SK-N-SH (cell line): ENCODE results near the gene TAF5L. TPM values are rescaled to one million over a fixed set of nuclear protein-coding genes. Genes with fewer than 3 reads are reported as not detected.

Experiments used
- CTCF ChIA-PET: fragments of 300-600, 350-600 bp; formaldehyde crosslinking; extraction: SDS; loops from one replicate; lab custom pipeline; 2021; lab: Yijun Ruan, JAX
- POLR2A ChIA-PET: fragments of 350-600 bp; sonication (Branson Sonifier 250); formaldehyde crosslinking; extraction: SDS; loops from one replicate; lab custom pipeline; 2020; ENCODE audit warnings: antibody characterized with exemption, inconsistent platforms; lab: Yijun Ruan, JAX
- DNase-seq: peaks from one replicate; pipeline ENCODE4 v3.0.0; 2012
- H2AFZ ChIP-seq: fragments of 200-600 bp; sonication (generic); 2 replicates; pipeline ENCODE4 v1.8.1; 2016; ENCODE audit warnings: antibody characterized with exemption, mild to moderate bottlenecking, low read depth
- H3F3A ChIP-seq: fragments of 200-600 bp; sonication (generic); replicated peaks from 2 replicates; pipeline ENCODE3; 2016; ENCODE audit warnings: antibody characterized with exemption, mild to moderate bottlenecking; ENCODE audit not compliant: insufficient read depth
- H3K27ac ChIP-seq, 2 experiments: fragments of 200-500 bp in 1 of 2; fragments of 200-600 bp in 1 of 2; sonication (Bioruptor generic) in 1 of 2; sonication (generic), shearing (Covaris generic) in 1 of 2; 2 replicates each; pipeline versions ENCODE4 v1.5.1 to v1.6.1; 2014 to 2016; ENCODE audit warnings: low read depth in 2 of 2, inconsistent platforms in 1 of 2, low read length in 1 of 2, mild to moderate bottlenecking in 1 of 2, mixed read lengths in 1 of 2
- H3K27me3 ChIP-seq: fragments of 200-600 bp; sonication (generic), shearing (Covaris generic); 2 replicates; pipeline ENCODE4 v1.6.1; 2016; ENCODE audit warnings: mixed run types; ENCODE audit not compliant: insufficient read depth
- H3K36me3 ChIP-seq, 2 experiments: fragments of 200-500 bp in 1 of 2; fragments of 200-600 bp in 1 of 2; sonication (Bioruptor generic) in 1 of 2; sonication (generic) in 1 of 2; replicated peaks in 1 of 2; 2 replicates each; pipeline versions ENCODE3 to v1.5.1; 2014 to 2016; ENCODE audit warnings: low read length in 1 of 2, mild to moderate bottlenecking in 1 of 2; ENCODE audit not compliant: insufficient read depth in 2 of 2, control insufficient read depth in 1 of 2
- H3K4me1 ChIP-seq, 2 experiments: fragments of 200-500 bp in 1 of 2; fragments of 200-600 bp in 1 of 2; sonication (Bioruptor generic) in 1 of 2; sonication (generic), shearing (Covaris generic) in 1 of 2; 2 replicates each; pipeline versions ENCODE4 v1.5.1 to v1.6.1; 2014 to 2016; ENCODE audit warnings: low read depth in 1 of 2, low read length in 1 of 2, mixed run types in 1 of 2; ENCODE audit not compliant: insufficient read depth in 2 of 2, control insufficient read depth in 1 of 2
- H3K4me2 ChIP-seq: fragments of 200-600 bp; sonication (generic), shearing (Covaris generic); 2 replicates; pipeline ENCODE4 v1.6.1; 2017; ENCODE audit warnings: mixed run types
- H3K4me3 ChIP-seq, 2 experiments: fragments of 200-500 bp in 1 of 2; fragments of 200-600 bp in 1 of 2; sonication (Bioruptor generic) in 1 of 2; sonication (generic), shearing (Covaris generic) in 1 of 2; 2 replicates each; pipeline versions ENCODE4 v1.5.1 to v1.8.1; 2014 to 2016; ENCODE audit warnings: low read depth in 2 of 2, inconsistent platforms in 1 of 2, low read length in 1 of 2, mild to moderate bottlenecking in 1 of 2, mixed read lengths in 1 of 2, moderate library complexity in 1 of 2
- H3K79me2 ChIP-seq: fragments of 200-600 bp; sonication (generic); 2 replicates; pipeline ENCODE4 v1.8.1; 2017; ENCODE audit warnings: mild to moderate bottlenecking; ENCODE audit not compliant: insufficient read depth
- H3K9ac ChIP-seq: fragments of 200-600 bp; sonication (generic); 2 replicates; pipeline ENCODE4 v1.6.1; 2017; ENCODE audit warnings: mixed run types
- H3K9me2 ChIP-seq: fragments of 200-600 bp; sonication (generic); 2 replicates; pipeline ENCODE4 v1.6.1; 2017; ENCODE audit warnings: mixed run types
- H3K9me3 ChIP-seq: fragments of 200-600 bp; sonication (generic); 2 replicates; pipeline ENCODE4 v1.6.1; 2017; ENCODE audit warnings: mixed run types, mild to moderate bottlenecking, moderate library complexity
- H4K20me1 ChIP-seq: fragments of 200-600 bp; sonication (generic); 2 replicates; pipeline ENCODE4 v1.6.1; 2017; ENCODE audit warnings: mild to moderate bottlenecking, mixed run types; ENCODE audit not compliant: insufficient read depth
- EP300 ChIP-seq, 2 experiments: IDR thresholded peaks; 2 replicates each; pipeline versions ENCODE4 v1.4.0 to v1.6.1; 2012; ENCODE audit warnings: borderline replicate concordance in 1 of 2, low read depth in 1 of 2, low read length in 1 of 2
- EZH2phosphoT487 ChIP-seq: fragments of 200-600 bp; sonication (generic); IDR thresholded peaks from 2 replicates; pipeline ENCODE4 v1.6.1; 2017; ENCODE audit warnings: low read depth, mixed run types, mild to moderate bottlenecking, antibody characterized with exemption, moderate library complexity, borderline replicate concordance
- FOXJ3 ChIP-seq: sonication (generic); formaldehyde crosslinking; IDR thresholded peaks from 2 replicates; pipeline ENCODE4 v1.5.1; 2020; ENCODE audit warnings: mild to moderate bottlenecking, missing genetic modification reagents
- GABPA ChIP-seq: IDR thresholded peaks from 2 replicates; pipeline ENCODE4 v1.4.0; 2012; ENCODE audit warnings: low read depth, mild to moderate bottlenecking
- JUND ChIP-seq: IDR thresholded peaks from 2 replicates; pipeline ENCODE4 v1.4.0; 2012
- MAX ChIP-seq: IDR thresholded peaks from 2 replicates; pipeline ENCODE4 v1.4.0; 2012; ENCODE audit warnings: low read depth
- MEF2A ChIP-seq: IDR thresholded peaks from 2 replicates; pipeline ENCODE4 v1.4.0; 2012; ENCODE audit warnings: low read depth, borderline replicate concordance
- NFIC ChIP-seq: IDR thresholded peaks from 2 replicates; pipeline ENCODE4 v1.4.0; 2012; ENCODE audit warnings: borderline replicate concordance
- POLR2AphosphoS5 ChIP-seq: IDR thresholded peaks from 2 replicates; pipeline ENCODE4 v1.6.1; 2012; ENCODE audit warnings: low read depth, low read length
- RCOR1 ChIP-seq: fragments of 150-350 bp; IDR thresholded peaks from 2 replicates; pipeline ENCODE4 v1.6.1; 2017; ENCODE audit warnings: antibody characterized with exemption, low read length
- SIN3A ChIP-seq: IDR thresholded peaks from 2 replicates; pipeline ENCODE4 v1.6.1; 2012; ENCODE audit warnings: low read depth, mild to moderate bottlenecking, low read length, moderate library complexity, borderline replicate concordance
- SMC3 ChIP-seq: IDR thresholded peaks from 2 replicates; pipeline ENCODE4 v1.6.1; 2012; ENCODE audit warnings: low read depth, low read length, improper control_type of control experiment
- TCF12 ChIP-seq: IDR thresholded peaks from 2 replicates; pipeline ENCODE4 v1.4.0; 2012
- USF1 ChIP-seq: IDR thresholded peaks from 2 replicates; pipeline ENCODE4 v1.4.0; 2012; ENCODE audit warnings: low read depth, borderline replicate concordance
- ZBTB33 ChIP-seq: IDR thresholded peaks from 2 replicates; pipeline ENCODE4 v1.4.0; 2012; ENCODE audit warnings: low read depth, borderline replicate concordance
- WGBS: methylation state at CpG from one replicate; pipeline ENCODE4 v1.1.6; 2017; ENCODE audit warnings: low lambda C conversion rate; 5-methylcytosine and 5-hydroxymethylcytosine counted together
- polyA plus RNA-seq, 3 experiments: library from polyadenylated mRNA; depleted of rRNA; stranded (reverse); fragments of >200 nt; gene quantifications; 2 replicates each; pipeline ENCODE4 v1.2.3, GENCODE V29; 2012
- TF ChIP-seq, protein P1 (sequence below): fragments of 200-600 bp; sonication (generic); IDR thresholded peaks from 2 replicates; pipeline ENCODE4 v1.6.1; 2017; ENCODE audit warnings: antibody characterized with exemption, mild to moderate bottlenecking, moderate library complexity
- TF ChIP-seq, protein P2 (sequence below): fragments of 150-350 bp; IDR thresholded peaks from 2 replicates; pipeline ENCODE4 v1.6.1; 2016; ENCODE audit warnings: mild to moderate bottlenecking, low read depth, low read length

The TAF5L gene
- polyA plus RNA-seq, 1 of the 3 experiments (the other 2 are of a cell fraction) = 17.1 TPM

GRCh38 chr1:229651546-229651945, 25.6 kb upstream of the TAF5L start:
- TF ChIP-seq USF1 = no peak
- no peak for TF ChIP-seq POLR2AphosphoS5
- no peak for TF ChIP-seq JUND
- TF ChIP-seq, protein P1, sequence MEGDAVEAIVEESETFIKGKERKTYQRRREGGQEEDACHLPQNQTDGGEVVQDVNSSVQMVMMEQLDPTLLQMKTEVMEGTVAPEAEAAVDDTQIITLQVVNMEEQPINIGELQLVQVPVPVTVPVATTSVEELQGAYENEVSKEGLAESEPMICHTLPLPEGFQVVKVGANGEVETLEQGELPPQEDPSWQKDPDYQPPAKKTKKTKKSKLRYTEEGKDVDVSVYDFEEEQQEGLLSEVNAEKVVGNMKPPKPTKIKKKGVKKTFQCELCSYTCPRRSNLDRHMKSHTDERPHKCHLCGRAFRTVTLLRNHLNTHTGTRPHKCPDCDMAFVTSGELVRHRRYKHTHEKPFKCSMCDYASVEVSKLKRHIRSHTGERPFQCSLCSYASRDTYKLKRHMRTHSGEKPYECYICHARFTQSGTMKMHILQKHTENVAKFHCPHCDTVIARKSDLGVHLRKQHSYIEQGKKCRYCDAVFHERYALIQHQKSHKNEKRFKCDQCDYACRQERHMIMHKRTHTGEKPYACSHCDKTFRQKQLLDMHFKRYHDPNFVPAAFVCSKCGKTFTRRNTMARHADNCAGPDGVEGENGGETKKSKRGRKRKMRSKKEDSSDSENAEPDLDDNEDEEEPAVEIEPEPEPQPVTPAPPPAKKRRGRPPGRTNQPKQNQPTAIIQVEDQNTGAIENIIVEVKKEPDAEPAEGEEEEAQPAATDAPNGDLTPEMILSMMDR = no peak
- TF ChIP-seq MEF2A = no peak
- no peak for TF ChIP-seq FOXJ3
- TF ChIP-seq GABPA = no peak
- no peak for TF ChIP-seq ZBTB33
- no peak for TF ChIP-seq EP300 (IDR thresholded peaks at IDR 0.05; ENCODE audit: borderline replicate concordance in 1 of 2, low read depth in 1 of 2, low read length in 1 of 2)
- no peak for TF ChIP-seq MAX
- no peak for TF ChIP-seq TCF12
- no peak for TF ChIP-seq SMC3
- no peak for TF ChIP-seq SIN3A
- ChIA-PET POLR2A (no interaction called here), CTCF (interaction anchor here (0.9 to 2.2 kb wide), 3 partner anchors 10 to 658 kb away, joined by 3 to 7 read pairs (median 4); no protein-coding TSS in a partner anchor)
- Histone ChIP-seq H3K9me3 (no peaks in the 10 kb centered on the region), H3K27ac (no peak overlapping the region), H2AFZ (no peak overlapping the region), H3K79me2 (no peaks in the 10 kb centered on the region), H3K9ac (no peak overlapping the region), H3K4me1 (no peaks in the 10 kb centered on the region; a peak in 1 of 4 replicates), H3K9me2 (no peaks in the 10 kb centered on the region), H4K20me1 (no peaks in the 10 kb centered on the region), H3K36me3 (peaks cover 56 to 90% of the 10 kb centered on the region in 2 experiments), H3F3A (no peaks in the 10 kb centered on the region), H3K27me3 (no peaks in the 10 kb centered on the region), H3K4me2 (no peak overlapping the region), H3K4me3 (no peak overlapping the region)
- 100% methylated on average over 3 of the region's 3 CpGs for WGBS
- no peak for DNase-seq

DNA sequence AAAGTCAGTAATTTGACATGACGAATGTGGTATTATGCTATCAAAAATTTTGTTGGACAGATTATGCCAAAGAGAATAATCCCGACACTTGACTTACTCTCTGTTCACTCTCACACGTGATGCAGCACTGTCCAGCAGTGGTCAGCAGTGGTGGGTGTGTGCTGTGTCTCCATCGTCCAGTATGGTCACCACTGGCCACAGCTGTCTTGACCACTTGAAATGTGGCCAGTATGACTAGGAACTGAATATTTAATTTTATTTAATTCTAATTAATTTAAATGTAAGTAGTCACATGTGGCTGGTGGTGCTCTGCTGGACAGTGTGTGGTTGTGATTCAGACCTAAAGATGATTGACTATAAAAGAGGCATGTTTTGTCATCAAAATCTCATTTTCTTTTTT, 24.1 kb upstream of the TAF5L start:
- Histone ChIP-seq H3K4me1 (no peaks in the 10 kb centered on the region; a peak in 1 of 4 replicates), H3F3A (no peaks in the 10 kb centered on the region), H3K4me3 (no peak overlapping the region), H3K9me2 (no peaks in the 10 kb centered on the region), H3K27ac (no peak overlapping the region)
- DNase-seq = no peak
- TF ChIP-seq NFIC = no peak
- no peak for TF ChIP-seq MEF2A
- no peak for TF ChIP-seq RCOR1
- TF ChIP-seq EZH2phosphoT487 = no peak
- TF ChIP-seq, protein P2, sequence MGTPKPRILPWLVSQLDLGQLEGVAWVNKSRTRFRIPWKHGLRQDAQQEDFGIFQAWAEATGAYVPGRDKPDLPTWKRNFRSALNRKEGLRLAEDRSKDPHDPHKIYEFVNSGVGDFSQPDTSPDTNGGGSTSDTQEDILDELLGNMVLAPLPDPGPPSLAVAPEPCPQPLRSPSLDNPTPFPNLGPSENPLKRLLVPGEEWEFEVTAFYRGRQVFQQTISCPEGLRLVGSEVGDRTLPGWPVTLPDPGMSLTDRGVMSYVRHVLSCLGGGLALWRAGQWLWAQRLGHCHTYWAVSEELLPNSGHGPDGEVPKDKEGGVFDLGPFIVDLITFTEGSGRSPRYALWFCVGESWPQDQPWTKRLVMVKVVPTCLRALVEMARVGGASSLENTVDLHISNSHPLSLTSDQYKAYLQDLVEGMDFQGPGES = no peak
- TF ChIP-seq, all 33 proteins: peak for 0
- CTCF ChIA-PET = interaction anchor here (1.4 to 3.4 kb wide), 3 partner anchors 10 to 166 kb away, joined by 3 to 21 read pairs (median 7); no protein-coding TSS in a partner anchor
- Histone ChIP-seq H3K36me3 (peaks cover 47 to 93% of the 10 kb centered on the region in 2 experiments), H3K79me2 (peaks cover 3% of the 10 kb centered on the region; the same call in 1 of the 2 replicates), H4K20me1 (no peaks in the 10 kb centered on the region), H3K4me2 (no peak overlapping the region), H3K9ac (no peak overlapping the region), H2AFZ (no peak overlapping the region), H3K27me3 (no peaks in the 10 kb centered on the region), H3K9me3 (no peaks in the 10 kb centered on the region)
- POLR2A ChIA-PET = no interaction called here
- WGBS = 83% methylated on average over 4 of the region's 4 CpGs
